ENCODE data around the gene C1QTNF9B. TPM values are rescaled to one million over a fixed set of nuclear protein-coding genes. Genes with fewer than 3 reads are reported as not detected.

Gene C1QTNF9B
- total RNA-seq, 1 donor from 2014 or later = not detected

GRCh38 chr13:23852351-23852750 is 45.0 kb downstream of the C1QTNF9B start:
- no peak for ATAC-seq
- TF ChIP-seq CTCF (IDR thresholded peaks at IDR 0.05) = no peak
- DNase-seq = no peak
- H3K36me3 ChIP-seq = no peaks in the 10 kb centered on the region
- intact Hi-C loops (cut with DNase I) = no loop called here
- H3K4me3 ChIP-seq = no peak overlapping the region
- no peak overlapping the region for H3K27ac ChIP-seq
- H3K9me3 ChIP-seq = no peaks in the 10 kb centered on the region
- H3K4me1 ChIP-seq = no peaks in the 10 kb centered on the region
- no peaks in the 10 kb centered on the region for H3K27me3 ChIP-seq (ENCODE audit: low read depth)

GRCh38 chr13:23851106-23851505 is 46.2 kb downstream of the C1QTNF9B start:
- intact Hi-C loops (cut with DNase I) = no loop called here
- no peaks in the 10 kb centered on the region for H3K27me3 ChIP-seq (ENCODE audit: low read depth)
- no peak overlapping the region for H3K27ac ChIP-seq
- H3K4me3 ChIP-seq = no peak overlapping the region
- no peaks in the 10 kb centered on the region for H3K4me1 ChIP-seq
- no peaks in the 10 kb centered on the region for H3K9me3 ChIP-seq
- no peak for DNase-seq
- no peak for ATAC-seq
- no peaks in the 10 kb centered on the region for H3K36me3 ChIP-seq
- no peak for TF ChIP-seq CTCF (IDR thresholded peaks at IDR 0.05)

- no peaks in the 10 kb centered on the region for H3K27me3 ChIP-seq (ENCODE audit: low read depth)
- no peaks in the 10 kb centered on the region for H3K4me1 ChIP-seq
- no peak overlapping the region for H3K4me3 ChIP-seq
- H3K27ac ChIP-seq = no peak overlapping the region
- DNase-seq (no peak), ATAC-seq (no peak)
- no peaks in the 10 kb centered on the region for H3K36me3 ChIP-seq
- intact Hi-C loops (cut with DNase I) = no loop called here
- H3K9me3 ChIP-seq = no peaks in the 10 kb centered on the region
- TF ChIP-seq CTCF (IDR thresholded peaks at IDR 0.05) = no peak
These were observed 47.2 kb downstream of the C1QTNF9B start for GRCh38 chr13:23850134-23850533.

GRCh38 chr13:23849670-23850069 is 47.6 kb downstream of the C1QTNF9B start:
- intact Hi-C loops (cut with DNase I) = no loop called here
- TF ChIP-seq CTCF (IDR thresholded peaks at IDR 0.05) = no peak
- ATAC-seq = no peak
- no peaks in the 10 kb centered on the region for H3K9me3 ChIP-seq
- H3K36me3 ChIP-seq = no peaks in the 10 kb centered on the region
- no peak for DNase-seq
- no peaks in the 10 kb centered on the region for H3K4me1 ChIP-seq
- H3K27ac ChIP-seq = no peak overlapping the region
- no peaks in the 10 kb centered on the region for H3K27me3 ChIP-seq (ENCODE audit: low read depth)
- no peak overlapping the region for H3K4me3 ChIP-seq

GRCh38 chr13:23848646-23849141 is 48.6 kb downstream of the C1QTNF9B start:
- no peaks in the 10 kb centered on the region for H3K36me3 ChIP-seq
- DNase-seq = no peak
- no peaks in the 10 kb centered on the region for H3K27me3 ChIP-seq (ENCODE audit: low read depth)
- H3K4me1 ChIP-seq = no peaks in the 10 kb centered on the region
- ATAC-seq = no peak
- no peak overlapping the region for H3K4me3 ChIP-seq
- no peak overlapping the region for H3K27ac ChIP-seq
- H3K9me3 ChIP-seq = no peaks in the 10 kb centered on the region
- no peak for TF ChIP-seq CTCF (IDR thresholded peaks at IDR 0.05)
- intact Hi-C loops (cut with DNase I) = no loop called here

GRCh38 chr13:23848019-23848418 is 49.3 kb downstream of the C1QTNF9B start:
- DNase-seq (no peak), ATAC-seq (no peak)
- TF ChIP-seq CTCF (IDR thresholded peaks at IDR 0.05) = no peak

More at GRCh38 chr13:23848019-23848418, 49.3 kb downstream of the C1QTNF9B start:
- no peaks in the 10 kb centered on the region for H3K9me3 ChIP-seq
- no peak overlapping the region for H3K4me3 ChIP-seq
- no peaks in the 10 kb centered on the region for H3K36me3 ChIP-seq
- no peak overlapping the region for H3K27ac ChIP-seq
- no peaks in the 10 kb centered on the region for H3K4me1 ChIP-seq
- intact Hi-C loops (cut with DNase I) = no loop called here
- H3K27me3 ChIP-seq (ENCODE audit: low read depth) = no peaks in the 10 kb centered on the region
